Neuronal stem cell (in vitro differentiated cells): ENCODE measurements around the gene SLC27A5.

Source experiments
- DNase-seq: peaks from one replicate; pipeline ENCODE4 v3.0.0-alpha.2; 2013; ENCODE audit warnings: low spot score
- H2AFZ ChIP-seq: one replicate; pipeline ENCODE4 v1.6.1; 2013; ENCODE audit warnings: mild to moderate bottlenecking, low read length, inconsistent platforms
- H2AK5ac ChIP-seq: 2 replicates; pipeline ENCODE4 v1.6.1; 2013; ENCODE audit warnings: low read depth, mild to moderate bottlenecking, inconsistent platforms, low read length, moderate library complexity, mixed read lengths
- H2BK120ac ChIP-seq: 2 replicates; pipeline ENCODE4 v1.6.1; 2013; ENCODE audit warnings: low read depth, mild to moderate bottlenecking, inconsistent platforms, low read length, moderate library complexity, mixed read lengths
- H2BK12ac ChIP-seq: one replicate; pipeline ENCODE4 v1.6.1; 2013; ENCODE audit warnings: low read length, inconsistent platforms
- H2BK15ac ChIP-seq: 2 replicates; pipeline ENCODE4 v1.6.1; 2013; ENCODE audit warnings: mild to moderate bottlenecking, low read length, inconsistent platforms, mixed read lengths
- H2BK5ac ChIP-seq: one replicate; pipeline ENCODE4 v1.6.1; 2013; ENCODE audit warnings: inconsistent platforms, mild to moderate bottlenecking, low read length, moderate library complexity
- H3K14ac ChIP-seq: one replicate; pipeline ENCODE4 v1.6.1; 2013; ENCODE audit warnings: low read length, inconsistent platforms
- H3K18ac ChIP-seq: 2 replicates; pipeline ENCODE4 v1.6.1; 2013; ENCODE audit warnings: low read length, inconsistent platforms
- H3K23ac ChIP-seq: 2 replicates; pipeline ENCODE4 v1.6.1; 2013; ENCODE audit warnings: low read depth, mild to moderate bottlenecking, mixed read lengths, low read length, inconsistent platforms; ENCODE audit not compliant: poor library complexity
- H3K27ac ChIP-seq: replicated peaks from 3 replicates; pipeline ENCODE4 v1.5.1; 2013; ENCODE audit warnings: low read length, inconsistent platforms
- H3K27me3 ChIP-seq, 3 experiments: 2 replicates each; pipeline ENCODE4 v1.6.1; 2013; ENCODE audit warnings: low read length in 3 of 3, mild to moderate bottlenecking in 2 of 3, inconsistent platforms in 1 of 3, low read depth in 1 of 3, mixed read lengths in 1 of 3, moderate library complexity in 1 of 3; ENCODE audit not compliant: control insufficient read depth in 3 of 3, insufficient read depth in 3 of 3
- H3K36me3 ChIP-seq, 2 donors: replicated peaks in 1 of 2; 2 replicates each; pipeline ENCODE4 v1.6.1; 2013; ENCODE audit warnings: low read length in 2 of 2; ENCODE audit not compliant: control insufficient read depth in 2 of 2, insufficient read depth in 2 of 2
- H3K4ac ChIP-seq: 2 replicates; pipeline ENCODE4 v1.6.1; 2013; ENCODE audit warnings: inconsistent platforms, mild to moderate bottlenecking, low read length, moderate library complexity
- H3K4me1 ChIP-seq, 2 donors: 1 replicate in 1 of 2; 2 replicates in 1 of 2; pipeline ENCODE4 v1.6.1; 2013; ENCODE audit warnings: low read length in 2 of 2, low read depth in 1 of 2; ENCODE audit not compliant: control insufficient read depth in 2 of 2, insufficient read depth in 1 of 2
- H3K4me2 ChIP-seq: one replicate; pipeline ENCODE4 v1.6.1; 2013; ENCODE audit warnings: mild to moderate bottlenecking, low read length, inconsistent platforms; ENCODE audit not compliant: insufficient read depth, poor library complexity, severe bottlenecking
- H3K4me3 ChIP-seq, 2 donors: 2 replicates each; pipeline ENCODE4 v1.5.1; 2013; ENCODE audit warnings: low read length in 2 of 2, mild to moderate bottlenecking in 2 of 2, inconsistent platforms in 1 of 2, moderate library complexity in 1 of 2
- H3K79me1 ChIP-seq: one replicate; pipeline ENCODE4 v1.6.1; 2013; ENCODE audit warnings: low read depth, mild to moderate bottlenecking, inconsistent platforms, low read length, moderate library complexity
- H3K9ac ChIP-seq: one replicate; pipeline ENCODE4 v1.6.1; 2013; ENCODE audit warnings: mild to moderate bottlenecking, low read depth, low read length, inconsistent platforms; ENCODE audit not compliant: poor library complexity
- H3K9me3 ChIP-seq, 2 donors: replicated peaks in 1 of 2; 2 replicates each; pipeline versions ENCODE3 to v1.6.1; 2013; ENCODE audit warnings: low read length in 2 of 2, mild to moderate bottlenecking in 2 of 2, inconsistent platforms in 1 of 2, low read depth in 1 of 2, mixed read lengths in 1 of 2, moderate library complexity in 1 of 2; ENCODE audit not compliant: control insufficient read depth in 2 of 2, insufficient read depth in 1 of 2
- H4K8ac ChIP-seq: one replicate; pipeline ENCODE4 v1.6.1; 2013; ENCODE audit warnings: low read depth, mild to moderate bottlenecking, inconsistent platforms, low read length, moderate library complexity
- H4K91ac ChIP-seq: one replicate; pipeline ENCODE4 v1.6.1; 2013; ENCODE audit warnings: low read length, low read depth, mild to moderate bottlenecking, inconsistent platforms; ENCODE audit not compliant: poor library complexity
- WGBS, 2 donors: extraction: QIAGEN DNeasy Blood & Tissue Kit; methylation state at CpG; one replicate each; pipeline ENCODE4 v1.1.7; 2013; ENCODE audit warnings: missing lambda C conversion rate in 2 of 2, mixed read lengths in 1 of 2; ENCODE audit not compliant: insufficient read length in 2 of 2, insufficient replicate concordance in 1 of 2; ENCODE audit errors: extremely low coverage in 2 of 2; 5-methylcytosine and 5-hydroxymethylcytosine counted together

Gene SLC27A5

GRCh38 chr19:58555369-58555885, 43.6 kb upstream of the SLC27A5 start:
- peak overlapping the region; percentile 63 for H3K9ac ChIP-seq
- peak overlapping the region; percentile 81 for H3K4ac ChIP-seq
- H2BK12ac ChIP-seq = no peak overlapping the region
- H3K14ac ChIP-seq = no peak overlapping the region
- peak overlapping the region; percentile 66 for H3K4me2 ChIP-seq
- peak overlapping the region; percentile 90 for H3K23ac ChIP-seq
- H3K9me3 ChIP-seq = no peaks in the 10 kb centered on the region
- H2AK5ac ChIP-seq = peak overlapping the region; percentile 87
- no peak overlapping the region for H4K8ac ChIP-seq
- peak overlapping the region; percentile 14 for H4K91ac ChIP-seq
- no peak overlapping the region for H2BK15ac ChIP-seq
- H3K27ac ChIP-seq = peak overlapping the region; percentile 96
- WGBS, 2 donors = no CpG with 5 or more reads among the region's 4 CpGs
- H3K4me1 ChIP-seq = peaks cover 13 to 28% of the 10 kb centered on the region in 2 donors
- H2AFZ ChIP-seq = peak overlapping the region; percentile 81
- peak overlapping the region; percentile 92 for H3K18ac ChIP-seq
- peak overlapping the region; percentile 85 for H2BK120ac ChIP-seq
- peaks cover 37 to 54% of the 10 kb centered on the region in 2 donors for H3K36me3 ChIP-seq
- no peak for DNase-seq
- H3K4me3 ChIP-seq = peak overlapping the region; percentile 58 to 72
- no peak overlapping the region for H2BK5ac ChIP-seq
- H3K79me1 ChIP-seq = peaks cover 4% of the 10 kb centered on the region
- H3K27me3 ChIP-seq = no peaks in the 10 kb centered on the region

GRCh38 chr19:58554494-58555368, 42.9 kb upstream of the SLC27A5 start, which contains the start of gene CHMP2A:
Gene CHMP2A (minus strand): TSS chr19:58555105. CDS start chr19:58554212, 893 bp downstream.
- H2BK120ac ChIP-seq = peak within 1 kb of the TSS; percentile 85
- peak within 1 kb of the TSS; percentile 81 for H2AFZ ChIP-seq
- no peak within 1 kb of the TSS for H2BK12ac ChIP-seq
- peaks cover 6% of the 10 kb centered on the region for H3K79me1 ChIP-seq
- no CpG with 5 or more reads among the region's 69 CpGs for WGBS, 2 donors
- H3K23ac ChIP-seq = peak within 1 kb of the TSS; percentile 90
- H3K4me3 ChIP-seq = peak within 1 kb of the TSS; percentile 58 to 90
- H3K9me3 ChIP-seq = no peaks in the 10 kb centered on the region
- H2BK5ac ChIP-seq = no peak within 1 kb of the TSS
- H2AK5ac ChIP-seq = peak within 1 kb of the TSS; percentile 87
- peak; percentile 97 for DNase-seq
- H3K4me1 ChIP-seq = peaks cover 10 to 21% of the 10 kb centered on the region in 2 donors
- peak within 1 kb of the TSS; percentile 81 for H3K4me2 ChIP-seq
- H3K27me3 ChIP-seq = no peaks in the 10 kb centered on the region
- peak within 1 kb of the TSS; percentile 94 for H3K9ac ChIP-seq
- peaks cover 44 to 58% of the 10 kb centered on the region in 2 donors for H3K36me3 ChIP-seq
- peak within 1 kb of the TSS; percentile 49 for H3K14ac ChIP-seq
- no peak within 1 kb of the TSS for H4K8ac ChIP-seq
- peak within 1 kb of the TSS; percentile 96 for H3K27ac ChIP-seq
- H3K4ac ChIP-seq = peak within 1 kb of the TSS; percentile 81
- no peak within 1 kb of the TSS for H2BK15ac ChIP-seq
- peak within 1 kb of the TSS; percentile 92 for H3K18ac ChIP-seq
- peak within 1 kb of the TSS; percentile 14 for H4K91ac ChIP-seq

- no peak overlapping the region for H3K18ac ChIP-seq
- H3K79me1 ChIP-seq = peaks cover 13% of the 10 kb centered on the region
- H2BK15ac ChIP-seq = no peak overlapping the region
- no peak overlapping the region for H3K23ac ChIP-seq
- DNase-seq = no peak
- no peak overlapping the region for H2BK120ac ChIP-seq
- H3K4me1 ChIP-seq = peaks cover 9 to 19% of the 10 kb centered on the region in 2 donors
- H3K4me2 ChIP-seq = peak overlapping the region; percentile 81
- no peak overlapping the region for H2BK12ac ChIP-seq
- no peak overlapping the region for H2BK5ac ChIP-seq
- H3K27ac ChIP-seq = peak overlapping the region; percentile 85
- H3K9me3 ChIP-seq = no peaks in the 10 kb centered on the region
- H3K9ac ChIP-seq = peak overlapping the region; percentile 94
- no peak overlapping the region for H4K8ac ChIP-seq
- no peak overlapping the region for H3K14ac ChIP-seq
- no peaks in the 10 kb centered on the region for H3K27me3 ChIP-seq
- no peak overlapping the region for H4K91ac ChIP-seq
- H2AFZ ChIP-seq = no peak overlapping the region
- H3K36me3 ChIP-seq = peaks cover 52 to 66% of the 10 kb centered on the region in 2 donors
- no peak overlapping the region for H3K4ac ChIP-seq
- no CpG with 5 or more reads among the region's 18 CpGs for WGBS, 2 donors
- H3K4me3 ChIP-seq = peak overlapping the region; percentile 58 to 90
- H2AK5ac ChIP-seq = no peak overlapping the region
Observed at GRCh38 chr19:58553799-58554493, 42.2 kb upstream of the SLC27A5 start.
